Gastroesophageal sphincter (tissue), 3 donors: Measurements from ENCODE around the gene SMAD6.

ENCODE experiments used
- CTCF ChIP-seq, 4 experiments: fragments of 200-600 bp in 2 of 4; fragments of 450-650 bp in 2 of 4; sonication (generic) in 1 of 4; IDR thresholded peaks; one replicate each; pipeline ENCODE4 v1.5.1; 2017 to 2019; ENCODE audit warnings: antibody characterized with exemption in 4 of 4, mild to moderate bottlenecking in 2 of 4, moderate library complexity in 2 of 4
- EP300 ChIP-seq: sonication (generic); formaldehyde crosslinking; IDR thresholded peaks from one replicate; pipeline ENCODE4 v1.6.1; 2017; ENCODE audit warnings: antibody characterized with exemption, mild to moderate bottlenecking
- POLR2A ChIP-seq, 2 donors: fragments of 450-650 bp; IDR thresholded peaks; one replicate each; pipeline ENCODE4 v1.6.1; 2017; ENCODE audit warnings: antibody characterized with exemption in 2 of 2, mild to moderate bottlenecking in 2 of 2, moderate library complexity in 1 of 2
- POLR2AphosphoS5 ChIP-seq: sonication (generic); formaldehyde crosslinking; IDR thresholded peaks from one replicate; pipeline ENCODE4 v1.6.1; 2017; ENCODE audit warnings: antibody characterized with exemption

- TF ChIP-seq POLR2A (IDR thresholded peaks at IDR 0.05) = no peak
- no peak for TF ChIP-seq CTCF (IDR thresholded peaks at IDR 0.05)
- TF ChIP-seq POLR2AphosphoS5 = no peak
- TF ChIP-seq EP300 = no peak
Observed at GRCh38 chr15:66831801-66832390, 129.9 kb downstream of the SMAD6 start.
